WTC11 (cell line): ENCODE results near the gene CRYZL1.

ENCODE experiments used
- CTCF ChIP-seq: fragments of 200-600 bp; IDR thresholded peaks from 2 replicates; pipeline ENCODE4 v1.8.0; 2022; ENCODE audit warnings: antibody characterized with exemption
- NFATC4 ChIP-seq: fragments of 250-450 bp; sonication (Bioruptor Pico); IDR thresholded peaks from 2 replicates; pipeline ENCODE4 v1.9.0; 2021; ENCODE audit warnings: mild to moderate bottlenecking

- no peak for TF ChIP-seq CTCF
- no peak for TF ChIP-seq NFATC4 (CRISPR knock-in tag)
Measured at GRCh38 chr21:33567914-33568313, 73.6 kb downstream of the CRYZL1 start.
